Esophagus squamous epithelium (tissue), 5 donors: Measurements from ENCODE around the gene CRYZL1. TPM values are rescaled to one million over a fixed set of nuclear protein-coding genes. Genes with fewer than 3 reads are reported as not detected.
A peak's percentile ranks its signal among the peaks of the same experiment; 100 is the strongest.

Experiments
- DNase-seq: peaks from one replicate; lab custom pipeline; 2025; lab: John Stamatoyannopoulos, UW
- H3K27ac ChIP-seq, 4 donors: fragments of 200-600 bp; sonication (generic); one replicate each; pipeline ENCODE4 v1.5.1; 2016 to 2019; ENCODE audit warnings: mild to moderate bottlenecking in 1 of 4
- H3K27me3 ChIP-seq, 4 donors: fragments of 200-600 bp; sonication (generic); 1 replicate in 3 of 4; 2 replicates in 1 of 4; pipeline versions ENCODE4 v1.5.1 to v1.6.0; 2017 to 2021; ENCODE audit warnings: antibody characterized with exemption in 1 of 4
- H3K36me3 ChIP-seq, 3 donors: fragments of 200-600 bp; sonication (generic); one replicate each; pipeline ENCODE4 v1.5.1; 2016 to 2019
- H3K4me1 ChIP-seq, 3 donors: fragments of 200-600 bp; sonication (generic); one replicate each; pipeline ENCODE4 v1.5.1; 2017 to 2019
- H3K4me3 ChIP-seq, 4 donors: fragments of 200-600 bp; sonication (generic); 1 replicate in 3 of 4; 2 replicates in 1 of 4; pipeline ENCODE4 v1.5.1; 2016 to 2019; ENCODE audit warnings: mild to moderate bottlenecking in 2 of 4, moderate library complexity in 1 of 4
- H3K9me3 ChIP-seq, 3 donors: fragments of 200-600 bp; sonication (generic); one replicate each; pipeline ENCODE4 v1.5.1; 2016 to 2019
- POLR2A ChIP-seq, 4 donors: fragments of 450-650 bp; IDR thresholded peaks; one replicate each; pipeline ENCODE4 v1.6.1; 2017; ENCODE audit warnings: antibody characterized with exemption in 4 of 4, mild to moderate bottlenecking in 4 of 4, moderate library complexity in 3 of 4
- WGBS, 2 donors: methylation state at CpG; one replicate each; pipeline ENCODE4 v1.1.5; 2018; 5-methylcytosine and 5-hydroxymethylcytosine counted together
- intact Hi-C: fragments of 100-400 bp; cut with DNase I; formaldehyde crosslinking; loops from one replicate; pipeline ENCODE4 v1.15.0; 2022
- total RNA-seq, 4 donors: library from RNA; depleted of rRNA; stranded (reverse); fragments of >200 nt; gene quantifications; one replicate each; pipeline ENCODE4 v1.1.0, GENCODE V29; 2016
- TF ChIP-seq, protein P1 (sequence below), 6 experiments: fragments of 450-650 bp in 4 of 6; fragments of 200-600 bp in 2 of 6; sonication (generic) in 2 of 6; IDR thresholded peaks; one replicate each; pipeline ENCODE4 v1.5.1; 2016 to 2019; ENCODE audit warnings: antibody characterized with exemption in 6 of 6, mild to moderate bottlenecking in 4 of 6, moderate library complexity in 4 of 6
- donor health status: DM: yes; HTN: yes; CAD: no.

CRYZL1 gene
- total RNA-seq = 10 to 100 TPM in 3 of 4 donors, 1 to 10 TPM in 1; 7.9 to 25.7 (median 15.3) TPM

DNA sequence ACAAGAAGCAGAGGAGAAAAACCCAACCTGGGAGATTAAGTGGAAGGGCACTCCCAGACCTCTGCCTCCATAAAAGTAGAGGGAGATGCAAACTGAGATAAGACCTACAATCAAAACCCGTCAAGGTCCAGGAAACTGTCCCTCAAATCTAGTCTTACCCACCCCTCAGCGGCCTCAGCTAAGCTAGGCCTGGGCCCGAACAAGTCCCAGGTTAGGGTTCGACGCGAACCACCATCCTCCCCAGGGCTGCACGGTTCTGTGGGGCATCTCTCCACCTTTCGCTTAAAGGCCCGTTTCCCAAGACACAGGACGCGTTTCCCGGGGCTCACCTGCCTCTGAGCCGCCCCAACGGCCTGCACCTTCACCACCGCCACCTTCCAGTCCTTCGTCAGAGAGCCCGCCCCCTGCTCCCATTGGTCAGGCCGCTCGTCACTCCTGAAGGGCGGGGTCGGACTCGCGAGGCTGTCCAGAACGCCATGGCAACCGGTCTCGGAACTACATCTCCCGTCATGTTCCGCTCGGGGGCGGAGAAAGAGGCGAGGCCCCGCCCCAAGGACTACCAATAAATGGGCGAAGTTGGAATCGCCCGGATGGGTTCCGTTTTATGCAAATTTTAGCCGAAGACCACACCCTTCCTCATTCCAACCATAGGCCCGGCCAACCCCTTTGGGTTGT, at the start of gene CRYZL1:
Gene CRYZL1, minus strand, starts transcription at position 390 of the 675 bp plus-strand sequence. CDS start 10,190 bp downstream, outside the sequence.
- peak within 1 kb of the TSS; percentile 81 to 97 (median 90) for H3K4me3 ChIP-seq
- intact Hi-C loops = no loop called here
- DNase-seq = peak; percentile 99
- H3K27me3 ChIP-seq = no peaks in the 10 kb centered on the region
- H3K36me3 ChIP-seq = peaks cover 0 to 5% (median 0%) of the 10 kb centered on the region in 3 donors
- 0% methylated on average over 13 to 22 of the region's 38 CpGs for WGBS, 2 donors
- TF ChIP-seq POLR2A (IDR thresholded peaks at IDR 0.05) = peak in 1 of 4 donors; percentile 78
- TF ChIP-seq, protein P1, sequence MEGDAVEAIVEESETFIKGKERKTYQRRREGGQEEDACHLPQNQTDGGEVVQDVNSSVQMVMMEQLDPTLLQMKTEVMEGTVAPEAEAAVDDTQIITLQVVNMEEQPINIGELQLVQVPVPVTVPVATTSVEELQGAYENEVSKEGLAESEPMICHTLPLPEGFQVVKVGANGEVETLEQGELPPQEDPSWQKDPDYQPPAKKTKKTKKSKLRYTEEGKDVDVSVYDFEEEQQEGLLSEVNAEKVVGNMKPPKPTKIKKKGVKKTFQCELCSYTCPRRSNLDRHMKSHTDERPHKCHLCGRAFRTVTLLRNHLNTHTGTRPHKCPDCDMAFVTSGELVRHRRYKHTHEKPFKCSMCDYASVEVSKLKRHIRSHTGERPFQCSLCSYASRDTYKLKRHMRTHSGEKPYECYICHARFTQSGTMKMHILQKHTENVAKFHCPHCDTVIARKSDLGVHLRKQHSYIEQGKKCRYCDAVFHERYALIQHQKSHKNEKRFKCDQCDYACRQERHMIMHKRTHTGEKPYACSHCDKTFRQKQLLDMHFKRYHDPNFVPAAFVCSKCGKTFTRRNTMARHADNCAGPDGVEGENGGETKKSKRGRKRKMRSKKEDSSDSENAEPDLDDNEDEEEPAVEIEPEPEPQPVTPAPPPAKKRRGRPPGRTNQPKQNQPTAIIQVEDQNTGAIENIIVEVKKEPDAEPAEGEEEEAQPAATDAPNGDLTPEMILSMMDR (IDR thresholded peaks at IDR 0.05) = no peak
- H3K4me1 ChIP-seq = peaks cover 14 to 52% (median 16%) of the 10 kb centered on the region in 3 donors
- H3K9me3 ChIP-seq = no peaks in the 10 kb centered on the region
- peak within 1 kb of the TSS; percentile 90 to 96 (median 93) for H3K27ac ChIP-seq

DNA sequence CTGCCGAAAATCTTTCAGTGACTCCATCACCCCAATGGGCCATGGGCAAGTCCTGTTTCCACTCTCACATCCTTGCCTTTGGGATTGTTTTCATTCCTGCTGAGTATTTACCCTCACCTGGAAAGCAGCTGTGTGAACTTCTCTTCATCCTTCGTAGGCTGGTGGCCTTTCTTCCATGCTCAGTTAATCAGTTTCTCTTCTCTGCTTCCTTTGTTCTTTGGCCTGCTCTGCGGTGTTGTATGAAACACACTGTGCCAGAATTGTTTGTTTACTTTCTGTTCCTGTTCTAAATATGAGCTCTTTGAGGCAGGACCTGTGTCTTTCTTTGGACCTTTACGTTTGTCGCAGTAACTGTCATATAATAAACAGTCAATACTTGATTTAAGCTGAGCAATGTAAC, 49.3 kb upstream of the CRYZL1 start:
- Histone ChIP-seq H3K27me3 (no peaks in the 10 kb centered on the region), H3K27ac (no peak overlapping the region), H3K4me1 (peaks cover 0 to 30% (median 1%) of the 10 kb centered on the region in 3 donors), H3K36me3 (no peaks in the 10 kb centered on the region), H3K4me3 (no peak overlapping the region), H3K9me3 (no peaks in the 10 kb centered on the region)
- DNase-seq = no peak
- 78 to 84% methylated on average over 5 of the region's 5 CpGs for WGBS, 2 donors
- intact Hi-C loops = no loop called here
- no peak for TF ChIP-seq POLR2A (IDR thresholded peaks at IDR 0.05)
- TF ChIP-seq, protein P1 (IDR thresholded peaks at IDR 0.05) = no peak

DNA sequence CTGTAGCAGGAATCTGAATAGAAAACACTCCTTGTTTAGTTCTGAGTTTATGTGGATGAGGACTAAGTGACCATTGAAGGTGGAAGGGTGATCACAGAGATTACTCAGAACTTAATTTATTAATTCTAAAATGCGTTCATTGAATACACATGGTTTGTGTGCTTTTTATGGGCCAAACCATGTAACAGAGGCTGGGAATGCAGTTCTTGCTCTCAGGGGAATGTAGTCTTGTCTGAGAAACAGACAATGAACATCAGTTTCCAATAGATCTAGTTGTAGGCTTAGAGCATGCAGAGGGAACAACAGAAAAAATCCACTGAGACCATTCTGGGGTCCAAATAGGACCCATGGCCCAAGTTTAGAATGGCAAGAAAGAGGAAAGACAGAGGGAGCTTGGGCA, 46.8 kb upstream of the CRYZL1 start:
- Histone ChIP-seq H3K27me3 (no peaks in the 10 kb centered on the region), H3K9me3 (no peaks in the 10 kb centered on the region), H3K4me3 (no peak overlapping the region), H3K36me3 (no peaks in the 10 kb centered on the region), H3K4me1 (peaks cover 10 to 55% (median 23%) of the 10 kb centered on the region in 3 donors), H3K27ac (no peak overlapping the region)
- intact Hi-C loops = no loop called here
- no peak for TF ChIP-seq POLR2A (IDR thresholded peaks at IDR 0.05)
- DNase-seq = no peak
- WGBS, 2 donors = 72 to 90% methylated on average over 1 of the region's 1 CpG

DNA sequence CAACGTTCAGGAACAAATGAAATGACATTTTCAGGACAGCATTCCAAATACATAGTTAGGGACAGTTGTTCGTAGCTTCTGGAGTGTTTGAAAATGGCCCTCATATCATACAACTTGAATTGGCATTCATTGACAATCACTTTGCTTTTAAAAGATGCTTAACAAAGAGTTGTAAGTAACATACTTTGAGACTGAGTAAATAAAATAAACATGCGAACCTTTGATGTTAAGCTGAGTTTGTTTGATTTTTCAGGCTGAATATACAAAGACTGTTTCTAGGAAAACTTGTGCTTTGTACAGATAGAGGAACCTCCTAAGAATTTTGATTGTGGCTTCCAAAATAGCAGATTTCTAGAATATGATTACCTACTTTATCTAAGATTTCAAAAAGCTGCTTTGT, 46.1 kb upstream of the CRYZL1 start:
- TF ChIP-seq POLR2A (IDR thresholded peaks at IDR 0.05) = no peak
- 72 to 75% methylated on average over 3 of the region's 3 CpGs for WGBS, 2 donors
- H3K4me3 ChIP-seq = no peak overlapping the region

DNA sequence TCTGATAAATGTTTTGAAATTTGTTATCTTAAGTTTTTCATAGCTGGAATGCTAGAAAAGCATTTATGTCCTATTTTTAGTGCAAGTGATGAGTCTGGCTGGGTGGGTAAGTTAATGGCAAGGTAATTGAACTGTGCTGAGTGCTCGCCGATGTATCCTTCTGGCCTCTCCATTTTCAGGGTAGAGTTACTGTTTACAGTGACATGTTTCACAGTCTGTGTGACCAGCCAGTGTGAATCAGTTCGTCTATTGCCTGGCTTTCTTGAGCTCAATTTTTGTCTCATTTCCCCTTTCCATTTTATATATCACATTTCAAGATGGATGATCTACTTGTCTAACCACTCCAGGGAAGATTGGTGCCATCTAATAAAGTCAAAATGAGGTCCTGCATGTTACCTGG, 44.8 kb upstream of the CRYZL1 start:
- Histone ChIP-seq H3K27me3 (no peaks in the 10 kb centered on the region), H3K4me3 (no peak overlapping the region), H3K4me1 (peaks cover 10 to 66% (median 31%) of the 10 kb centered on the region in 3 donors), H3K27ac (no peak overlapping the region), H3K9me3 (no peaks in the 10 kb centered on the region), H3K36me3 (no peaks in the 10 kb centered on the region)
- intact Hi-C loops = no loop called here
- DNase-seq = no peak
- 81 to 83% methylated on average over 3 of the region's 3 CpGs for WGBS, 2 donors
- TF ChIP-seq POLR2A (IDR thresholded peaks at IDR 0.05) = no peak
- TF ChIP-seq, protein P1 (IDR thresholded peaks at IDR 0.05) = no peak

More for the DNA sequence above, 46.1 kb upstream of the CRYZL1 start:
- no peaks in the 10 kb centered on the region for H3K27me3 ChIP-seq
- no peak overlapping the region for H3K27ac ChIP-seq
- peaks cover 10 to 62% (median 30%) of the 10 kb centered on the region in 3 donors for H3K4me1 ChIP-seq
- H3K9me3 ChIP-seq = no peaks in the 10 kb centered on the region
- intact Hi-C loops = no loop called here
- no peaks in the 10 kb centered on the region for H3K36me3 ChIP-seq
- no peak for DNase-seq

DNA sequence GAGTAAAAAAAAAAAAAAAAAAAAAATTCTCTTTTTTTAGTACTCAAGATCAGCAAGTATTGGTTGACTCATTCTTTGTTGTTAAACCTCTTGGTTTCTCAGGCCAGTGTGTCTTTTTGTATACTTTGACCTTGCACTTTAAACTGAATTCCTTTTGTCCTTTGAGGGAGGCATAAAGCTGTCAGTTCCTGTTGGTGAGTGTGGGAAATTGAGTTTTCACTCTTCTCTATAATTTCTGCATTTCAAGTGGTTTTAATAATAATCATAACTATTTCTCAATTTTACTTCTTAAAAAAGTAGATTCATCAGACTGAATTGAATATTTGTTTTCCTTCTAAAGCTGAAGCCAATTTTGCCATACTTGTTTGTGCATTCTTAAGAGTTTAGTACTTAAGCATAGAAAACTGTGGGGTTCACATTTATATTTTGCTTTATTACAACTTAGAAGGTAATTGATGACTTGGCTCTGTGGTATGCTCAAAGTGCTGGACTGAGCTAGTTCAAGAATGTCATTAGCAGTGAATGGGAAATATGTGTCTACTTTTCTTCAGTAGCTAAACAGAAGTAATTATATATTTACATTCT, 44.2 kb upstream of the CRYZL1 start:
- Histone ChIP-seq H3K4me3 (no peak overlapping the region), H3K36me3 (no peaks in the 10 kb centered on the region), H3K4me1 (peaks cover 10 to 63% (median 31%) of the 10 kb centered on the region in 3 donors), H3K27me3 (no peaks in the 10 kb centered on the region), H3K9me3 (no peaks in the 10 kb centered on the region), H3K27ac (peak overlapping the region in 1 of 4 donors; percentile 15)
- no peak for DNase-seq
- intact Hi-C loops = no loop called here
- TF ChIP-seq POLR2A (IDR thresholded peaks at IDR 0.05) = no peak
- TF ChIP-seq, protein P1 (IDR thresholded peaks at IDR 0.05) = no peak
